ACC112 (cell line): ENCODE data around the gene VTCN1.

ENCODE experiments used
- H2AFZ ChIP-seq: fragments of 200-600 bp; sonication (generic); one replicate; pipeline ENCODE4 v1.6.0; 2017; ENCODE audit warnings: antibody characterized with exemption, low read length; ENCODE audit not compliant: unreplicated experiment
- H3K27ac ChIP-seq: fragments of 200-600 bp; sonication (generic); 2 replicates; pipeline ENCODE4 v1.5.1; 2014; ENCODE audit warnings: low read depth, mild to moderate bottlenecking, antibody characterized with exemption, low read length, moderate library complexity
- H3K27me3 ChIP-seq: fragments of 200-600 bp; sonication (generic); 2 replicates; pipeline ENCODE4 v1.6.1; 2014; ENCODE audit warnings: mild to moderate bottlenecking, antibody characterized with exemption, low read length, moderate library complexity, mixed read lengths; ENCODE audit not compliant: insufficient read depth
- H3K36me3 ChIP-seq: fragments of 200-600 bp; sonication (generic); 2 replicates; pipeline ENCODE4 v1.6.1; 2016; ENCODE audit warnings: mild to moderate bottlenecking, antibody characterized with exemption, low read length, moderate library complexity, mixed read lengths; ENCODE audit not compliant: insufficient read depth
- H3K4me1 ChIP-seq: fragments of 200-600 bp; sonication (generic); one replicate; pipeline ENCODE4 v1.6.1; 2016; ENCODE audit warnings: low read length, mixed read lengths; ENCODE audit not compliant: insufficient read depth, unreplicated experiment, control insufficient read depth
- H3K4me3 ChIP-seq: fragments of 200-600 bp; sonication (generic); 2 replicates; pipeline ENCODE4 v1.5.1; 2014; ENCODE audit warnings: mild to moderate bottlenecking, low read depth, low read length
- H3K79me2 ChIP-seq: fragments of 200-600 bp; sonication (generic); one replicate; pipeline ENCODE4 v1.6.0; 2016; ENCODE audit warnings: low read length; ENCODE audit not compliant: control insufficient read depth, unreplicated experiment, insufficient read depth

The VTCN1 gene

GRCh38 chr1:117209094-117209493, 1.6 kb downstream of the VTCN1 start:
- H3K4me3 ChIP-seq, result no peak overlapping the region
- H3K27me3 ChIP-seq, result peaks cover 66% of the 10 kb centered on the region
- H3K4me1 ChIP-seq, result no peaks in the 10 kb centered on the region
- H3K27ac ChIP-seq, result no peak overlapping the region
- no peak overlapping the region for H2AFZ ChIP-seq
- no peaks in the 10 kb centered on the region for H3K79me2 ChIP-seq
- no peaks in the 10 kb centered on the region for H3K36me3 ChIP-seq

GRCh38 chr1:117208580-117208979, 2.1 kb downstream of the VTCN1 start:
- Histone ChIP-seq H2AFZ (no peak overlapping the region), H3K4me3 (no peak overlapping the region), H3K36me3 (no peaks in the 10 kb centered on the region), H3K27me3 (peaks cover 70% of the 10 kb centered on the region), H3K4me1 (no peaks in the 10 kb centered on the region), H3K79me2 (no peaks in the 10 kb centered on the region), H3K27ac (no peak overlapping the region)

- Histone ChIP-seq H3K79me2 (no peaks in the 10 kb centered on the region), H3K4me1 (no peaks in the 10 kb centered on the region), H3K27me3 (peaks cover 88% of the 10 kb centered on the region), H3K27ac (no peak overlapping the region), H3K36me3 (no peaks in the 10 kb centered on the region), H2AFZ (no peak overlapping the region), H3K4me3 (no peak overlapping the region)
Measured at GRCh38 chr1:117205368-117205767, 5.4 kb downstream of the VTCN1 start.

GRCh38 chr1:117201808-117202207, 8.9 kb downstream of the VTCN1 start:
- no peak overlapping the region for H3K4me3 ChIP-seq
- no peaks in the 10 kb centered on the region for H3K36me3 ChIP-seq
- H3K79me2 ChIP-seq, result no peaks in the 10 kb centered on the region
- H2AFZ ChIP-seq, result no peak overlapping the region
- no peak overlapping the region for H3K27ac ChIP-seq
- H3K27me3 ChIP-seq, result peaks cover 81% of the 10 kb centered on the region
- H3K4me1 ChIP-seq, result no peaks in the 10 kb centered on the region

GRCh38 chr1:117198097-117198496, 12.6 kb downstream of the VTCN1 start:
- Histone ChIP-seq H3K4me3 (no peak overlapping the region), H3K79me2 (no peaks in the 10 kb centered on the region), H3K36me3 (no peaks in the 10 kb centered on the region), H3K27me3 (peaks cover 55% of the 10 kb centered on the region), H3K4me1 (no peaks in the 10 kb centered on the region), H2AFZ (no peak overlapping the region), H3K27ac (no peak overlapping the region)

GRCh38 chr1:117189726-117190125, 21.0 kb downstream of the VTCN1 start:
- Histone ChIP-seq H3K27ac (no peak overlapping the region), H3K27me3 (peaks cover 8% of the 10 kb centered on the region; the same call in 1 of the 2 replicates), H3K4me1 (no peaks in the 10 kb centered on the region), H3K4me3 (no peak overlapping the region), H2AFZ (no peak overlapping the region), H3K79me2 (no peaks in the 10 kb centered on the region), H3K36me3 (no peaks in the 10 kb centered on the region)

GRCh38 chr1:117188816-117189437, 21.8 kb downstream of the VTCN1 start:
- Histone ChIP-seq H2AFZ (no peak overlapping the region), H3K4me3 (no peak overlapping the region), H3K27me3 (peaks cover 8% of the 10 kb centered on the region; the same call in 1 of the 2 replicates), H3K36me3 (no peaks in the 10 kb centered on the region), H3K27ac (no peak overlapping the region), H3K79me2 (no peaks in the 10 kb centered on the region), H3K4me1 (no peaks in the 10 kb centered on the region)

GRCh38 chr1:117188170-117188815, 22.4 kb downstream of the VTCN1 start:
- Histone ChIP-seq H3K27me3 (peaks cover 8% of the 10 kb centered on the region; the same call in 1 of the 2 replicates), H2AFZ (no peak overlapping the region), H3K4me3 (no peak overlapping the region), H3K4me1 (no peaks in the 10 kb centered on the region), H3K27ac (no peak overlapping the region), H3K79me2 (no peaks in the 10 kb centered on the region), H3K36me3 (no peaks in the 10 kb centered on the region)

- Histone ChIP-seq H3K4me1 (no peaks in the 10 kb centered on the region), H2AFZ (no peak overlapping the region), H3K36me3 (no peaks in the 10 kb centered on the region), H3K27ac (no peak overlapping the region), H3K27me3 (no peaks in the 10 kb centered on the region), H3K4me3 (no peak overlapping the region), H3K79me2 (no peaks in the 10 kb centered on the region)
Measured at GRCh38 chr1:117183112-117183511, 27.6 kb downstream of the VTCN1 start.

GRCh38 chr1:117182319-117182718, 28.4 kb downstream of the VTCN1 start:
- no peaks in the 10 kb centered on the region for H3K4me1 ChIP-seq
- H3K27ac ChIP-seq, result no peak overlapping the region
- no peak overlapping the region for H3K4me3 ChIP-seq
- H3K27me3 ChIP-seq, result no peaks in the 10 kb centered on the region
- H3K36me3 ChIP-seq, result no peaks in the 10 kb centered on the region
- H2AFZ ChIP-seq, result no peak overlapping the region
- H3K79me2 ChIP-seq, result no peaks in the 10 kb centered on the region

GRCh38 chr1:117181630-117182041, 29.1 kb downstream of the VTCN1 start:
- H2AFZ ChIP-seq, result no peak overlapping the region
- no peaks in the 10 kb centered on the region for H3K79me2 ChIP-seq
- H3K4me1 ChIP-seq, result no peaks in the 10 kb centered on the region
- H3K4me3 ChIP-seq, result no peak overlapping the region
- no peaks in the 10 kb centered on the region for H3K36me3 ChIP-seq
- H3K27ac ChIP-seq, result no peak overlapping the region
- no peaks in the 10 kb centered on the region for H3K27me3 ChIP-seq
